HG02759 (cell line): Measurements from ENCODE around the gene PFDN2.
A peak's percentile ranks its signal among the peaks of the same experiment; 100 is the strongest.

ENCODE experiments used
- ATAC-seq: cut with Tn5 transposase; IDR thresholded peaks from one replicate; pipeline ENCODE4 v1.9.1; 2021; ENCODE audit warnings: mild to moderate bottlenecking, moderate library complexity; ENCODE audit not compliant: unreplicated experiment

PFDN2 gene

DNA sequence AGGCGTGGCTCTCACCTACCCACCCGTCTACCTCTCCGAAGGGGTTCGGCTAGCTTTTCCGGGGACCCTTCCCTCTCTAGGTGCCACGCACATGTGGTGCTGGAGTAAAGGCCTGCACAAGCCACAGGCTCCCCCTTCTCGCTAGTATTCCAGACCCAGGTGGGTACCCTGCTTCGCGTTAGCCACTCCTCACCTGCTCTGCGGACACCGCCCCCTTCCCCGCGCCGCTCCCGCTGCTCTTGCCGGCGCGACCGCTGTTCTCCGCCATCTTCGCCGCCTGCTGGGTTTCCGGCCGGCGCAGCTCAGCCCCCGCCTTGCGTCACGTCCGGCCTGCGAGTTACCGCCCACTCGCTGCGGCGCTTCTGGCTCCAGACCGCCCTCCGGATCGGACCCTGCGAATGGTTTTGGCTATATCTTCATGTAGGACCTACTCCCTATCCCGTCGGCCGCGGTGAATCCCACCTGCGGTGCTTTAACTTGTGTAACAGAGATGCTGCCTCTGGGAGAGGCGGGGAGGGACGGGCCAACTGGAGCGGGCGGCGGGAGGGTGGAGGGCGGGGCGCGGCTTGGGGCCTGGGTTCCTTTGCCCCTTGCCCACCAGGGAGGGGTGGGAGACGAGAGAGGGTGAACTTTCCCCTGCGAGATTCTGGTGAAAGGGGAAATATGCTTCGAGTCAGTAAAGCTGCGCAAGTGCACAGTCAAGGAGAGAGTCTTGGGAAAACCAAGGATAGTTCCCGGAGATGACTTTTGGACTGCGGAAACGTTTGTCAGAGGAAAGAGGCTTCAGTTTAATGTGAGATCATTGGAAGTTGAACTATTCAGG, at the start of gene PFDN2, which contains the start of gene NIT1:
PFDN2 (minus strand) TSS at position 279 of the 823 bp plus-strand sequence; CDS start at position 268, 11 bp downstream.
NIT1 (plus strand) TSS at position 347 of the 823 bp plus-strand sequence; CDS start at position 419, 72 bp downstream.
- ATAC-seq = peak; percentile 86

DNA sequence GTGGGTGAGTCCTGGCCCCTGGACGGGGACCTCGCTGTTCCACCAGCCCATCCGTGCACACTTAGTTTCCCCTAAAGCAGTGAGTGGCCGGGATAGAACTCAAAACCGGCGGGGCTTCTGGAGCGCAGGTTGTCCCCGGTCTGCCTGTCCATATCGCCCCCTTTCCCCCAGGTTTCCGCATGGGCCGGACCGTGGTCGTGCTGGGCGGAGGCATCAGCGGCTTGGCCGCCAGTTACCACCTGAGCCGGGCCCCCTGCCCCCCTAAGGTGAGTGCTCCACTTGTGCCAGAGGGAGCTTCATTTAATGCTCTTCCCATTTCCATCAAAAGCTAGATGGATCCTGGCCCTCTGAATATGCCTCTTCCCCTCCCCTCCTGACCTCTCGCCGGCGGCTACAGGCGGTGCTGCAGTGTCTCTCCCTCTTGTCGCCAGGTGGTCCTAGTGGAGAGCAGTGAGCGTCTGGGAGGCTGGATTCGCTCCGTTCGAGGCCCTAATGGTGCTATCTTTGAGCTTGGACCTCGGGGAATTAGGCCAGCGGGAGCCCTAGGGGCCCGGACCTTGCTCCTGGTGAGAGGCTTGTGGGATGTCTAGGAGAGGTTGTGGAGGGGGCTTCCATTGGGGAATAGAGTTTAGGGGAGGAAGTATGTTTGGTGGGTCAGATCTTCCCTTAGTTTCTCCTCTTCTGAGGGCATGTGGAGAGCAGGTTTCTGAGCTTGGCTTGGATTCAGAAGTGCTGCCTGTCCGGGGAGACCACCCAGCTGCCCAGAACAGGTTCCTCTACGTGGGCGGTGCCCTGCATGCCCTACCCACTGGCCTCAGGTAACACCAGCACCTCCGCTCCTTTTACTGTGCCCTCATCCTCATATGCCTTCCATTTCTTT, 49.1 kb upstream of the PFDN2 start:
- peak; percentile 2 for ATAC-seq

DNA sequence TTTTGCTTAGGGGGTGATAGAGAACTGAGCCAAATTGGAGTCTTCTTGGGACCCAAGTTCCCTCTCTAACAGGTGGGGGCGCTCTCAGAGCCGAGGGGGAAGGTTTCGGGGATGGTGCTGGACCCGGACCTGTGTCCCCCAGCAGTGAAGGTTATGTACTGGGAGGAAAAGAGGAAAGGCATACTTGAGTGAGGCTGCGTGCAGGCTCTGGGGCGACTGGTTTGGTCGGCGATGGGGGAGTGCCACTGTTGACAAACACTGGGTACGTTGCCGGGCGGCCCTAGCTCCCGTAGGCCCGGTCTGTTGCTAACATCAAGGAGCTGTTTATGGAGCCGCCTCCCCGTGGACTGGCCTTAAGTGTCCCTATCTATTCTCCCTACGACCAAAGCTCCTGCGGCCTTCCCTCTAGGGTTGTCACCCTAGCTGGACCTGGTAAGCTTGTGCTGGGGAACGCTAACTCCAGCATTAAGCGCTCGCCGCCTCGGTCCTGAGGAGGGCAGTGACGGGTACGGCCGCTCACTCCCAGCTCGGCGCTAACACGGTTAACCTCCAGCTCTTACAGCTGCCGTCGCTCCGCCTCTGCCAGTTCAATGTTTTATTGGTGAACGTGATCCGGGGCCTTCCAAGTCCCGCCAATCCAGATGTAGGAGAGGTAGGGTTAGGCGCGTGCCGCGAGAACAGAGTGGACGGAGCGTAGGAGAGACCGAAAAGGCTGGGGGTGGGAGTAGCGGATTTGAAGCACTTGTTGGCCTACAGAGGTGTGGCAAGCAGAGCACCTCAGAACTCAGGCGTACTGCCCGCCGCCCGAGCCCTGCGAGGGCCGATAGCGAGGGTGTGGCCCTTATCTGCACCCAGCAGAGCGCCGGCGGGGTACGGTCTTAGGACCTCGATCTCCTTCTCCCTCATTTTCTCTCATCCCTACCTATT, 48.2 kb upstream of the PFDN2 start, which contains the start of gene PPOX:
PPOX (plus strand) TSS at position 685 of the 927 bp plus-strand sequence. CDS start 422 bp downstream, outside the sequence.
- peak; percentile 95 for ATAC-seq

GRCh38 chr1:161164901-161165610, 47.2 kb upstream of the PFDN2 start:
- ATAC-seq = no peak

DNA sequence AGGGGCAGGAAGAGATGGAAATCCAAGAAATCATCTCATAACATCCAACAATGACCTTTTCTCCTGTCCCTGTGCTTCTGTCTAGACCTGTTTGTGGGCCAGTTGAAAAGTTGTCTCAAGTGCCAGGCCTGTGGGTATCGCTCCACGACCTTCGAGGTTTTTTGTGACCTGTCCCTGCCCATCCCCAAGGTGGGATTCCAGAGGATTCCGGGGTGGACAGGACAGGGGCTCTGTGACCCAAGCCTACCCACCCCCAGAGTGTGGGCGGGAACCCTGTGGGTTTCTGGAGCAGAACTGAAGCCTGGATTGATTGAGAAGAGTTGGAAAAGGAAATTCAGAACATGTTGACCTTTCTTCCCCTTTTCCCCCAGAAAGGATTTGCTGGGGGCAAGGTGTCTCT, 46.0 kb upstream of the PFDN2 start:
- ATAC-seq = no peak

GRCh38 chr1:161162806-161163205, 45.0 kb upstream of the PFDN2 start:
- ATAC-seq = no peak

DNA sequence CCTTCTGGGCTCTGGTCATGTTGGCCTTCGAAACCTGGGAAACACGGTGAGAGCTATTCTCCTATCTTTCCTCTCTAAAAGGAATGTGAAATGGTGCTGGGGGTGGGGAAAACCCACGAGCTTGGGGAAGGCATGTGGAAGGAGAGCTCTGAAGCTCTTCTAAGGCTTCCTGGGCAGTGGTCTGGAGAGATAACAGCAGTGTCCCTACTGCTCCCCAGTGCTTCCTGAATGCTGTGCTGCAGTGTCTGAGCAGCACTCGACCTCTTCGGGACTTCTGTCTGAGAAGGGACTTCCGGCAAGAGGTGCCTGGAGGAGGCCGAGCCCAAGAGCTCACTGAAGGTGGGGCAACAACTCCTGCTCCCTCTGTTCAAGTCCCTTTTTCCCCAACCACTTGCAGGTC, 44.2 kb upstream of the PFDN2 start:
- ATAC-seq = no peak

DNA sequence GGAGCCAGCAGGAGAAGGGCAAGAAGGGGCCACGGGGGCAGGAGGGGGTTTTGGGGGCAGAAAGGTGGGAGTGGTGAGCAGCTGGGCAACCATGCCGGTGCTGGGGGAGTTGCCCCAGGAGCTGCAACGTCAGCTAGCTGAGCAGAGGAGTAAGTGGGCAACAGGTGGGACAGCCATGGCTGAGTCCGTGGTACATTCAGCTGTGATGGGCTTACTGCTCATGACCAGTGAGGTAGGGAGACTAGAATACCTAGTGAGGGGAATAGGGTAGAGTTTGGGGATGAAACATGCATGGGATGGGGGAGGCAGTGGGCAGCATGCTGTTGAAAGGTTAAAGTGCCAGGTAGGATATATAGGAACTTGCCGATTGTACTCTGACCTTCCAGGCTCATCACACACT, 43.8 kb upstream of the PFDN2 start:
- no peak for ATAC-seq

GRCh38 chr1:161160671-161161145, 42.9 kb upstream of the PFDN2 start:
- no peak for ATAC-seq

DNA sequence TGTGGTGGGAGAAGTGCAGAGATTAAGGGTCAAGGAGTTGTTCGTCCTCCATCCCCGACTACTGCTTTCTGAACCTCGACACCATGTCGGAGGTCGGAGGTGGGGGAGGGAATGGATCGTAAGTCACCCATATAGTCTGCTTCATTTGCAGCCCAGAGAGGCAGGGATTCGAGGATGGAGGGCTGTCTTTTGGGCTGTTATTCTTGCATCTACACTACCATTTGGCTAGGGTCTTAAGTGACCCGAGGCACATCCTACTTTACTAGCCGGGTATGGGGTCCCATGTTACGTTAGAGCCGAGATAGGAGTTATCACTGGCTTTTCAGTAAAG, 42.0 kb upstream of the PFDN2 start:
- ATAC-seq = no peak

GRCh38 chr1:161159087-161159912, 41.5 kb upstream of the PFDN2 start, which contains the start of gene USP21:
Gene USP21, plus strand, starts transcription at chr1:161159500. Its CDS starts 1,141 bp downstream, at chr1:161160641.
- ATAC-seq = peak; percentile 93

DNA sequence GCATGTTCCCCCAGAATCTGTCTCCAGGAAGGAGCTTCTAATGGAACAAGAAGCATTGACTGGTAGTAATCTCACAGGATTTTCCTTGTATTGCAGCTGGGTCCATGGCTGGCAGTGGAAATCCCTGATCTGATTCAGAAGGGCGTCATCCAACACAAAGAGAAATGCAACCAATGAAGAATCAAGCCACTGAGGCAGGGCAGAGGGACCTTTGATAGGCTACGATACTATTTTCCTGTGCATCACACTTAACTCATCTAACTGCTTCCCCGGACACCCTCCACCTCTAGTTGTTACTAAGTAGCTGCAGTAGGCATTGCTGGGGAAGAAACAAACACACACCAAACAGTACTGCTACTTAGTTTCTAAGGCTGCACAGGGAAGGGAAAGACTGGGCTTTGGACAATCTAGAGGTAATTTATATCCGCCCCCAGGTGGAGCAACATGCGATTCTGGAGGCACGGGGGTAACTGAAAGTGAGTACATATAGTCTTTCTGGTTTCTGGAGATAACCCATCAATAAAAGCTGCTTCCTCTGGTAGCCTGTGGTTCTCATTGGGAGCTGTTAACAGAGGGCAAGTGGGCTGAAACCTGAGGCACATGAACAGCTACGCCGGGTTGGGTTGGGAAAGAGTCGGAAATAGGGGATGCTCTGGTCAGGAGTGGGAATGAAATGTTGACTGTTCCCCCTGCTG, 40.6 kb upstream of the PFDN2 start:
- no peak for ATAC-seq

DNA sequence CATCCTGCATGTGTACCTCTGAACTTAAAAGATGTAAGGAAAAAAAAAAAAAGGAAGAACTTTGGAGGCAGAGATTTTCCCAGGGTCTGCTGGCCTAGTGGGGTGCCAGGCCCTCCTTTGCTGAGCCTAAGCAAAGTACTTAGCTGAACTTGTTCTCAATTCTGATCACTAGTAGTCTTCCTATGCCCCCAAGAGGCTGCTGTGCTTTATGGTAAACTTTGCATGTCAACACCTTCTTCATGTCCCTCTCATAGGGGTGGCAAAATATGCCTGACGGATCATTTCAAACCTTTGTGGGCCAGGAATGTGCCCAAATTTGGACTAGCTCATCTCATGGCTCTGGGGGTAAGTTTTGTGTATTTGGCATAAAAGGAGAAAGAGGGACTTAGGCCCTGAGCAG, 40.0 kb upstream of the PFDN2 start:
- no peak for ATAC-seq

GRCh38 chr1:161153682-161154337, 36.0 kb upstream of the PFDN2 start, which contains the start of gene UFC1:
Gene UFC1, plus strand, starts transcription at chr1:161153978. Its CDS starts 20 bp downstream, at chr1:161153998.
- ATAC-seq = peak; percentile 94

GRCh38 chr1:161153176-161153575, 35.3 kb upstream of the PFDN2 start:
- peak; percentile 10 for ATAC-seq

- no peak for ATAC-seq
These were observed 28.0 kb upstream of the PFDN2 start for GRCh38 chr1:161145832-161146231.

DNA sequence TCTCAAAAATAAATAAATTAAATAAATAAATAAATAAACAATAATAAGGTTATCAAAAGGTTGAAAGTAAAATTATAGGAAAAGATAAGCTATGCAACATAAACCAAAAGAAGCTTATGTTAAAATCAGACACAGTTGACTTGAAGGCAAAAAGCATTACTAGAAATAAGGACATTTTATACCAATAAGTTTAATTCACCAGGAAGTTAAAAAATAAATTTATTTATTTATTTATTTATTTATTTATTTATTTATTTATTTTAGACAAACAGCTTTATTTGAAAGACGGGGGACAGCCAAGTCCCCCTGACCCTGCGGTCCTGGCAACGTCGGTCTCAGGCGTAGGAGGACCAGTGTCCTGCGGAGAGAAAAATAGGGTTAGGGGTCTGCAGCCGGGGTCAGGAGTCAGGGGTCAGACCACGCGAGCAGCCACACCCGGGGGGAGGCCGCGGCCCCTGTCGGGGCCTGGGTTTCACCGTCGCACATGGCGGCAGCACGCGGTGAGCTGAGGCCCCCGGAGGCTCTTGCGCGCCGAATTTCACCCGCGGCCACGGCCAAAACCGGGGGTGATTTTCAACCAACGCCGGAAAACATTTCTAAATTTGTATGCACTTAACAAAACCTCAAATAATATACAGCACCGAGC, 23.0 kb upstream of the PFDN2 start:
- ATAC-seq = no peak
